ENCODE measurements around the gene CALCA.

DNA sequence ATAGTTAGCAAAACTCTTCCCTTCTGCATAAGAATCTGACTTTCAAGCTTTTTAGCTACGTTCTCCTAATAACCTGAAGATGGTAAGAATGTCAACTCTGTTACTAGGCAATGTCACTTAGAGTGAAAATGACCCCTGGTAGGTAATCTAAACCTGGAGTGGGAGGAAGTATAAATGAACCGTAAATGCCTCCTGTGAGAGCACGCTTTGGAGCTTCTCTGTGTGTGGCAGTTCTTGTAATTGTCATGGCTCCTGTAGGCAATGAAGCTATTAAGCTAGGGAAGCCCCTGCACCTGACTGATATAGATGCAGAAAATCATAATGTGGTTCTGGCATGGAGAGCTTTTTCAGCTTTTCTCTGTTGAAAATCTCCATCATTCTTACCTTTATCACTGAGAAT, 29.4 kb downstream of the CALCA start:
- TF ChIP-seq, protein P1, sequence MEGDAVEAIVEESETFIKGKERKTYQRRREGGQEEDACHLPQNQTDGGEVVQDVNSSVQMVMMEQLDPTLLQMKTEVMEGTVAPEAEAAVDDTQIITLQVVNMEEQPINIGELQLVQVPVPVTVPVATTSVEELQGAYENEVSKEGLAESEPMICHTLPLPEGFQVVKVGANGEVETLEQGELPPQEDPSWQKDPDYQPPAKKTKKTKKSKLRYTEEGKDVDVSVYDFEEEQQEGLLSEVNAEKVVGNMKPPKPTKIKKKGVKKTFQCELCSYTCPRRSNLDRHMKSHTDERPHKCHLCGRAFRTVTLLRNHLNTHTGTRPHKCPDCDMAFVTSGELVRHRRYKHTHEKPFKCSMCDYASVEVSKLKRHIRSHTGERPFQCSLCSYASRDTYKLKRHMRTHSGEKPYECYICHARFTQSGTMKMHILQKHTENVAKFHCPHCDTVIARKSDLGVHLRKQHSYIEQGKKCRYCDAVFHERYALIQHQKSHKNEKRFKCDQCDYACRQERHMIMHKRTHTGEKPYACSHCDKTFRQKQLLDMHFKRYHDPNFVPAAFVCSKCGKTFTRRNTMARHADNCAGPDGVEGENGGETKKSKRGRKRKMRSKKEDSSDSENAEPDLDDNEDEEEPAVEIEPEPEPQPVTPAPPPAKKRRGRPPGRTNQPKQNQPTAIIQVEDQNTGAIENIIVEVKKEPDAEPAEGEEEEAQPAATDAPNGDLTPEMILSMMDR (IDR thresholded peaks at IDR 0.05): no peak
- no peak for TF ChIP-seq POLR2A (IDR thresholded peaks at IDR 0.05)

Data from breast epithelium (tissue), 3 donors.